HCT116 (cell line): ENCODE results near the gene BICDL2.

Experiments used
- POLR2A ChIP-seq: IDR thresholded peaks from 2 replicates; pipeline ENCODE4 v1.7.0; 2011; ENCODE audit warnings: borderline replicate concordance; ENCODE audit not compliant: insufficient read depth, insufficient read length; ENCODE audit errors: extremely low read depth
- TF ChIP-seq, protein P1 (sequence below), 3 experiments: fragments of 200-600 bp in 1 of 3; sonication (generic) in 1 of 3; IDR thresholded peaks in 2 of 3; conservative IDR thresholded peaks in 1 of 3; 2 replicates each; pipeline ENCODE4 v1.5.1; 2012 to 2017; ENCODE audit warnings: low read depth in 2 of 3, low read length in 2 of 3, antibody characterized with exemption in 1 of 3, borderline replicate concordance in 1 of 3, control low read depth in 1 of 3, mild to moderate bottlenecking in 1 of 3, mixed read lengths in 1 of 3, mixed run types in 1 of 3, moderate library complexity in 1 of 3; ENCODE audit not compliant: insufficient read depth in 1 of 3

- TF ChIP-seq, protein P1, sequence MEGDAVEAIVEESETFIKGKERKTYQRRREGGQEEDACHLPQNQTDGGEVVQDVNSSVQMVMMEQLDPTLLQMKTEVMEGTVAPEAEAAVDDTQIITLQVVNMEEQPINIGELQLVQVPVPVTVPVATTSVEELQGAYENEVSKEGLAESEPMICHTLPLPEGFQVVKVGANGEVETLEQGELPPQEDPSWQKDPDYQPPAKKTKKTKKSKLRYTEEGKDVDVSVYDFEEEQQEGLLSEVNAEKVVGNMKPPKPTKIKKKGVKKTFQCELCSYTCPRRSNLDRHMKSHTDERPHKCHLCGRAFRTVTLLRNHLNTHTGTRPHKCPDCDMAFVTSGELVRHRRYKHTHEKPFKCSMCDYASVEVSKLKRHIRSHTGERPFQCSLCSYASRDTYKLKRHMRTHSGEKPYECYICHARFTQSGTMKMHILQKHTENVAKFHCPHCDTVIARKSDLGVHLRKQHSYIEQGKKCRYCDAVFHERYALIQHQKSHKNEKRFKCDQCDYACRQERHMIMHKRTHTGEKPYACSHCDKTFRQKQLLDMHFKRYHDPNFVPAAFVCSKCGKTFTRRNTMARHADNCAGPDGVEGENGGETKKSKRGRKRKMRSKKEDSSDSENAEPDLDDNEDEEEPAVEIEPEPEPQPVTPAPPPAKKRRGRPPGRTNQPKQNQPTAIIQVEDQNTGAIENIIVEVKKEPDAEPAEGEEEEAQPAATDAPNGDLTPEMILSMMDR (IDR thresholded peaks at IDR 0.05 in 2 of 3, conservative IDR thresholded peaks at IDR 0.05 in 1 of 3; ENCODE audit: borderline replicate concordance in 1 of 3, insufficient read depth in 1 of 3, low read depth in 2 of 3, low read length in 2 of 3) = no peak
- TF ChIP-seq POLR2A = no peak
Measured at GRCh38 chr16:3029491-3030221, 7.1 kb downstream of the BICDL2 start.
